ENCODE data around the gene VEPH1.

Gene VEPH1

GRCh38 chr3:157472648-157473047 lies 30.6 kb downstream of the VEPH1 start:
- DNase-seq: no peak

- DNase-seq: no peak
These were observed 32.2 kb downstream of the VEPH1 start for GRCh38 chr3:157471064-157471463.

GRCh38 chr3:157469561-157470294 lies 33.5 kb downstream of the VEPH1 start:
- DNase-seq: no peak

- no peak for DNase-seq
These were observed 36.0 kb downstream of the VEPH1 start for GRCh38 chr3:157467200-157467599.

- no peak for DNase-seq
These were observed 37.5 kb downstream of the VEPH1 start for GRCh38 chr3:157465741-157466140.

- DNase-seq: peak; percentile 65
These were observed 38.9 kb downstream of the VEPH1 start for GRCh38 chr3:157464321-157464720.

GRCh38 chr3:157463816-157464215 lies 39.4 kb downstream of the VEPH1 start:
- DNase-seq: no peak

- DNase-seq: no peak
These were observed 43.0 kb downstream of the VEPH1 start for GRCh38 chr3:157460253-157460652.

GRCh38 chr3:157459706-157460105 lies 43.5 kb downstream of the VEPH1 start:
- no peak for DNase-seq

- no peak for DNase-seq
These were observed 49.4 kb downstream of the VEPH1 start for GRCh38 chr3:157453824-157454223.

GRCh38 chr3:157452097-157452496 lies 51.1 kb downstream of the VEPH1 start:
- no peak for DNase-seq

- DNase-seq: peak; percentile 66
These were observed 56.1 kb downstream of the VEPH1 start for GRCh38 chr3:157447026-157447694.

- no peak for DNase-seq
These were observed 57.4 kb downstream of the VEPH1 start for GRCh38 chr3:157445857-157446256.

- DNase-seq: no peak
These were observed 58.4 kb downstream of the VEPH1 start for GRCh38 chr3:157444797-157445184.

GRCh38 chr3:157443905-157444796 lies 59.1 kb downstream of the VEPH1 start:
- DNase-seq: no peak

GRCh38 chr3:157442729-157443128 lies 60.5 kb downstream of the VEPH1 start:
- DNase-seq: no peak

GRCh38 chr3:157441102-157441624 lies 62.1 kb downstream of the VEPH1 start:
- DNase-seq: no peak

- DNase-seq: peak; percentile 78
These were observed 65.0 kb downstream of the VEPH1 start for GRCh38 chr3:157438194-157438730.

GRCh38 chr3:157436583-157437291 lies 66.5 kb downstream of the VEPH1 start, which contains the start of gene PTX3:
Gene PTX3, plus strand, starts transcription at chr3:157436850. Its CDS starts 84 bp downstream, at chr3:157436934.
- DNase-seq: peak; percentile 49

- DNase-seq: no peak
These were observed 73.5 kb downstream of the VEPH1 start for GRCh38 chr3:157429708-157430107.

GRCh38 chr3:157428853-157429252 lies 74.4 kb downstream of the VEPH1 start:
- peak; percentile 79 for DNase-seq

- peak; percentile 82 for DNase-seq
These were observed 75.3 kb downstream of the VEPH1 start for GRCh38 chr3:157427901-157428300.
